PFSK-1 (cell line): ENCODE results near the gene MSI2.

Source experiments
- FOXP2 ChIP-seq: optimal IDR thresholded peaks from 2 replicates; pipeline ENCODE3; 2011; ENCODE audit warnings: borderline replicate concordance, control low read depth, inconsistent platforms; ENCODE audit not compliant: insufficient read depth; ENCODE audit errors: extremely low read length, extremely low read depth
- POLR2AphosphoS5 ChIP-seq: IDR thresholded peaks from 2 replicates; pipeline ENCODE4 v1.6.1; 2012; ENCODE audit warnings: low read depth, mild to moderate bottlenecking, control low read depth, low read length, moderate library complexity
- SIN3A ChIP-seq: IDR thresholded peaks from 2 replicates; pipeline ENCODE4 v1.6.1; 2012; ENCODE audit warnings: mild to moderate bottlenecking, low read length, moderate library complexity, borderline replicate concordance; ENCODE audit not compliant: insufficient read depth
- TAF1 ChIP-seq: IDR thresholded peaks from 2 replicates; pipeline ENCODE4 v1.6.1; 2012; ENCODE audit warnings: low read length, control low read depth, borderline replicate concordance; ENCODE audit not compliant: insufficient read depth
- TF ChIP-seq, protein P1 (sequence below), 2 experiments: IDR thresholded peaks; 2 replicates each; pipeline versions ENCODE4 v1.6.1 to v1.8.0; 2011 to 2012; ENCODE audit warnings: low read depth in 2 of 2, low read length in 2 of 2, control low read depth in 1 of 2, inconsistent platforms in 1 of 2, mild to moderate bottlenecking in 1 of 2, moderate library complexity in 1 of 2; ENCODE audit not compliant: insufficient read depth in 1 of 2

Gene MSI2

DNA sequence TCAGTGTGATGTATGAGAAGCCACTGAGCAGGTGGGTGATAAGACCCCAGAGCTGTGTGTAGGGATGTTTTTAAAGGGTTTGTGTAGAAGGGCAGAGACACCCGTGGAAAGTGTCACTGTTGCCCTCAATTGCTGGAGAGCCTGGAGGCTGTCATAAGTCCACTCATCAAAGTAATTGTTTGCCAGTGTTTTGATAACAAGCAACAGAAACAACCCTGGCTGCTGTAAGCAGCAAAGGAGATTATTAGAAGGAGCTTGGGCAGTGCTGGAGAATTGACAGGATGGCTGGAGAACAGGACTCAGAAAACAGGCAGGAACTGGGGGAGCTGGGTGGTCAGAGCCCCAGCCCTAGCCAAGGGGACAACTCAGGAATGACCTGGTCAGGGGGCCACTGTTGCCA lies 369.2 kb downstream of the MSI2 start:
- TF ChIP-seq POLR2AphosphoS5 (no peak), FOXP2 (no peak), TAF1 (no peak), SIN3A (no peak)
- TF ChIP-seq, protein P1, sequence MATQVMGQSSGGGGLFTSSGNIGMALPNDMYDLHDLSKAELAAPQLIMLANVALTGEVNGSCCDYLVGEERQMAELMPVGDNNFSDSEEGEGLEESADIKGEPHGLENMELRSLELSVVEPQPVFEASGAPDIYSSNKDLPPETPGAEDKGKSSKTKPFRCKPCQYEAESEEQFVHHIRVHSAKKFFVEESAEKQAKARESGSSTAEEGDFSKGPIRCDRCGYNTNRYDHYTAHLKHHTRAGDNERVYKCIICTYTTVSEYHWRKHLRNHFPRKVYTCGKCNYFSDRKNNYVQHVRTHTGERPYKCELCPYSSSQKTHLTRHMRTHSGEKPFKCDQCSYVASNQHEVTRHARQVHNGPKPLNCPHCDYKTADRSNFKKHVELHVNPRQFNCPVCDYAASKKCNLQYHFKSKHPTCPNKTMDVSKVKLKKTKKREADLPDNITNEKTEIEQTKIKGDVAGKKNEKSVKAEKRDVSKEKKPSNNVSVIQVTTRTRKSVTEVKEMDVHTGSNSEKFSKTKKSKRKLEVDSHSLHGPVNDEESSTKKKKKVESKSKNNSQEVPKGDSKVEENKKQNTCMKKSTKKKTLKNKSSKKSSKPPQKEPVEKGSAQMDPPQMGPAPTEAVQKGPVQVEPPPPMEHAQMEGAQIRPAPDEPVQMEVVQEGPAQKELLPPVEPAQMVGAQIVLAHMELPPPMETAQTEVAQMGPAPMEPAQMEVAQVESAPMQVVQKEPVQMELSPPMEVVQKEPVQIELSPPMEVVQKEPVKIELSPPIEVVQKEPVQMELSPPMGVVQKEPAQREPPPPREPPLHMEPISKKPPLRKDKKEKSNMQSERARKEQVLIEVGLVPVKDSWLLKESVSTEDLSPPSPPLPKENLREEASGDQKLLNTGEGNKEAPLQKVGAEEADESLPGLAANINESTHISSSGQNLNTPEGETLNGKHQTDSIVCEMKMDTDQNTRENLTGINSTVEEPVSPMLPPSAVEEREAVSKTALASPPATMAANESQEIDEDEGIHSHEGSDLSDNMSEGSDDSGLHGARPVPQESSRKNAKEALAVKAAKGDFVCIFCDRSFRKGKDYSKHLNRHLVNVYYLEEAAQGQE (IDR thresholded peaks at IDR 0.05; ENCODE audit: insufficient read depth in 1 of 2, low read depth in 2 of 2, low read length in 2 of 2): no peak

DNA sequence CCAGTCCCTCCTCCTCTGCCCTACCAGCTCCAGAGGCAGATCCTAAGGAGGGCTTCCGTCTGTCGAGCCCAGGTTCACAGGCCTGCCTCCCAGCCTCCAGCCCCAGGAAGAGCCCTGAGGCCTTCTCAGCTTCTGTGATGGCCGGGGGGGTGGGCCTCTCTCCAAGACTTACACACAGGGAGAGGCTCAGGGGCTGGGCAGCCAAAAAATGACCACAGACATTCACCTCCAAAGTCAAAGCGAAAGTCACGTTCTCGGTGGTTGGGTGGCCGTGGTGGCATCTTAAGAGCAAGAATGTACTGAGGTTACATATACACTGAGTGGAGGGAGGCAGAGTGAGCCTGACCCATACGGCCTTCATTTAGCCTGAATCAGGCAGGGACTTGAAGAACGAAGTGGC lies 369.6 kb downstream of the MSI2 start:
- TF ChIP-seq SIN3A: no peak
- TF ChIP-seq FOXP2: no peak
- no peak for TF ChIP-seq TAF1
- TF ChIP-seq, protein P1 (IDR thresholded peaks at IDR 0.05; ENCODE audit: insufficient read depth in 1 of 2, low read depth in 2 of 2, low read length in 2 of 2): no peak
- TF ChIP-seq POLR2AphosphoS5: no peak

GRCh38 chr17:57626520-57627210 lies 370.3 kb downstream of the MSI2 start:
- TF ChIP-seq TAF1: no peak
- TF ChIP-seq POLR2AphosphoS5: no peak

DNA sequence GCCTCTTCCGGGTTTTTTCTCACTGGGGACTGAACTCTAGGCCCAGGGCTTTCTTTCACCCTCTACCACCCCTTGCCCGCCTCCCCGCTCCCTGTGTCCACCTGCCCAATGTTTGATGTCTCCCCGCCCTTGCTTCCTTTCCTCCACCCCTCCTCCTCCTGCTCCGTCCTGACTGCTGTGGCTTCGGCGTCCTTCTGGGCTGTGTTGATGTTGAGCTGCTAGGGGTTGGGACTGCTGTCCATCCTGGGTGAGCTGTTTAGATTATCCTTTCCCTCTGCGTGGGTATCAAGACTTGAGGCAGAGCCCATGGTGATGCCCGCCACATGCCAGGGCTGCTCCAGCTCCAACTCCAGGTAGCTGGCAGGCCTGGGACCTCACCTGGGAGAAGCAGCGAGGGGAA lies 371.3 kb downstream of the MSI2 start:
- TF ChIP-seq SIN3A (no peak), POLR2AphosphoS5 (no peak)

GRCh38 chr17:57628421-57628820 lies 372.1 kb downstream of the MSI2 start:
- TF ChIP-seq SIN3A: no peak
- TF ChIP-seq, protein P1 (IDR thresholded peaks at IDR 0.05; ENCODE audit: insufficient read depth in 1 of 2, low read depth in 2 of 2, low read length in 2 of 2): no peak
- no peak for TF ChIP-seq FOXP2

DNA sequence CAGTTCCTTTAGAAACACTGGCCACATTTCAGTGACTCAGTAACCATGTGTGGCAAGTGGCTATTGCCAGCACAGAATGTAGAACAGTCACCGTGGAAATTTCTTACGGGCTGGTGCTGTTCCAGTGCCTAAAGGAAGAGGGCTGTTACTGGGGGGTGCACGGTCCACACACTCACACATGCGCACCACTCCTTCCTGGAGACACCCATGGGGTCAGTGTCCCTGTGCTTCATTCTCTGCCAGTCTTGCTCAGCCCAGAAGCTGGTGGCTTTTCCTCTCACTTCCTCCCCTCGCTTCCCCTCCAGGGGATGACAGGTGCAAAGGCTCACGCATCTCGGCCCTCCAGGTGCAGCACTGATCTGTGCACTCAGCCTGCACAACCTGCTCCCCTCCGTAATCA lies 373.1 kb downstream of the MSI2 start:
- no peak for TF ChIP-seq SIN3A
- no peak for TF ChIP-seq TAF1
- TF ChIP-seq POLR2AphosphoS5: no peak
- TF ChIP-seq, protein P1 (IDR thresholded peaks at IDR 0.05; ENCODE audit: insufficient read depth in 1 of 2, low read depth in 2 of 2, low read length in 2 of 2): no peak
- TF ChIP-seq FOXP2: no peak
